MM.1S (cell line): ENCODE results near the gene ATP9A.

ENCODE experiments used
- CTCF ChIP-seq: fragments of 300-600 bp; sonication (generic); IDR thresholded peaks from 2 replicates; pipeline ENCODE4 v1.5.1; 2016; ENCODE audit warnings: antibody characterized with exemption, low read length, mixed read lengths
- EZH2 ChIP-seq: fragments of 300-600 bp; sonication (generic); optimal IDR thresholded peaks from 2 replicates; pipeline ENCODE3; 2017; ENCODE audit warnings: low read depth, mild to moderate bottlenecking, antibody characterized with exemption, low read length, mixed read lengths

DNA sequence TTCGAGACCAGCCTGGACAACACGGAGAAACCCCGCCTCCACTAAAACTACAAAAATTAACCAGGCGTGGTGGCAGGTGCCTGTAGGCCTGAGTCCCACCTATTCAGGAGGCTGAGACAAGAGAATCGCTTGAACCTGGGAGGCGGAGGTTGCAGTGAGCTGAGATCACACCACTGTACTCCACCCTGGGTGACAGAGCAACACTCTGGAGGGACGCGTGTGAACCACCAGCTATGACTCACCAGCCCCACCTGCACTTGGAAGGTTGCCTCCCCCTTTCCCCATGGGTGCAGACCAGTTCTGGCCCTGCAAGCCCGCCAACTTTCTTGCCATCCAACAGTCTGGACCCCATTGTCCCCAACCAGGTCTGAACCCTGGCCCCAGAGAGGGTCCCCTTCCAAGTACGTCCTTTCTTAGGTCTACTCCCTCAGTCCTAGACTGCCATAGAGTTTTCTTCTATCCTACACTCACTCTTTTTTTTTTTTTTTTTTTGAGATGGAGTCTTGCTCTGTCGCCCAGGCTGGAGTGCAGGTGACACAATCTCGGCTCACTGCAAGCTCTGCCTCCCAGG is 29.2 kb downstream of the ATP9A start:
- TF ChIP-seq CTCF (no peak), EZH2 (no peak)
